Skin of body (tissue), 3 donors: ENCODE data around the gene PLEKHA4. TPM values are rescaled to one million over a fixed set of nuclear protein-coding genes. Genes with fewer than 3 reads are reported as not detected.
"Not testable (repeated sequence)": the region's sequence is repeated elsewhere in the genome, so short reads cannot be mapped to it uniquely, and the experiment has no call there.

ENCODE experiments used
- DNase-seq: peaks from one replicate; lab custom pipeline; 2025; lab: John Stamatoyannopoulos, UW
- small RNA-seq: library from RNA; depleted of rRNA; stranded (forward); fragments of <200 nt; gene quantifications from one replicate; pipeline ENCODE3, GENCODE V24; 2014; ENCODE audit warnings: low replicate concordance
- total RNA-seq: library from RNA; depleted of rRNA; stranded (reverse); fragments of >200 nt; gene quantifications from one replicate; pipeline ENCODE4 v1.2.3, GENCODE V29; 2014

Gene PLEKHA4
- total RNA-seq, 1 donor from 2014 or later, result 8.4 TPM

DNA sequence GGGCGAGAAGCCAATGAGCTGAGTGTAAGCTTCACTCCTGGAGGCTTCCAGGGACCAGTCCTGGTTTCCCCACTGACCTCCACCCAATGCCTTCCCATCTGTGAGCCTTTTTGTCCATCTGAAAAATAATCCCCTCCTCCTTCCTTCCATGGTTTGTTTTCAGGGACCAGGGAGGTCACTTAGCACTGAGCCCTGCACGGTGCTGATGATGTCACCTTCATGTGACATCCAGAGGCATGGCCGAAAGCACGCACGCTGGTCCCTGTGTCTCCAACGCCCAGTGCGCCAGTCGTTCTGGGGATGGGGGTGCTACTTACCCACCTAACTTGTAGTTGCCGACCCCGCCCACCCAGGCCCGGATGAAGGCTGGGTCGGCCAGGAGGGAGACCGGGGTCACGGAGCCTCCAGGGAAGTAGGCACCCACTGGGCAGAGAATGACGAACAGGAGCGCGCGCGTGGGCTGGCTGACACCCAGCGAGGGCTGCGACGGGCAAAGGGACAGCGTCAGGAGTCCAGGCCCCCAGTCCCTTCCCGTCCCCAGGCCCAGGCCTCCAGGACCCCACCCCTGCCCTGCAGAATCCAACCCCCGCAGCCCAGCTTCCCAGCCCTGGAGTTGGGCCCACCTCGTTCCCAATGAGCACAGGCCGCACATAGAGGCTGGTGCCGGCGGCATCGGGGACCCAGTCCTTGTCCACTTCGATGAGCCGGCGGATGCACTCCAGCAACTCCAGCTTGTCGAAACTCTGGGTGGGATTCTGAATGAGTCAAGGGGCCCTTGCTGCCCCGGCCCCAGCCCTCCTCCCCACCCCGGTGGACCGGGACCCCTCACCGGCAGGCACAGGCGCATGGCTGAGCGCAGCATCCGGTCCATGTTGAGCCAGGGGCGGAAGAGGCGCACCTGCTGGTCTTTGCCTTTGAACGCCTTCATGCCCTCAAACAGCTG is 68.8 kb downstream of the PLEKHA4 start:
- DNase-seq, result no peak

DNA sequence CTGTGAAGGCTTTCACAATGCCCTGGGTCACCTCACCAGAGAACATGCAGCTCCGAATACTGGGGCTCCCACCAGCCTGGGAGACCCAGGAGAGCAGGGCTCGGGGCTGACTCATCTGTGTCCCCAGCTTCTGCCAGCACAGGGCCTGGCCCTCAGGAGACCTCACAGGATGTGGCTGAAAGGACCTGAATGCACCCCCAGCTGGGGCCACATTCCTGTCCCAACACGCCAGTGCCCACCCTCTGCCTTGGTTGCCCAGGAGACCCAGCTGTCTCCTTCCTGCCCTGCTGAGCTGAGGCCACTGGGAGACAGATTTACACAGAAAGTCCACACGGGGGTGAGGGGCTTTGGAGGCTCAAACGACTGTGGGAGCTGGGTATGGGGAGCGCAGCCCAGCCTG is 69.5 kb downstream of the PLEKHA4 start:
- no peak for DNase-seq

DNA sequence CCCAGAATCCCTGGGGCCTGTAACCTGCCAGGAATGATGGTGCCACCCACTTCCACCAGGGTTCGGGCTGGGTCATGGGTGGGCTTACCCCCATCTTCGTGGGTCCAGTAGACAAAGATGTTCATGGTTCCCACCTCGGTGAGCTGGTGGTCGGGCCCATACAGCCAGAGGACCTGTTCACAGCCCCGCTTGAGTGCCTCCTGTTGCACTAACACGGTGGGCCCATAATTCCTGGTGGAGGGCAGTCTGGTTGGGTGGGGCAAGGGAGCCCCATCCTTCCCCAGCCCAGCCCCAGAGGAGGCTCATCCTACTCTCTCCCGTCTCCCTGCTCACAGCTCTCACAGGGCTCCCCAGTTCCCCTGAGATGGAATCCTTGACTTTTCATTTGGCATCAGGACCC is 71.3 kb downstream of the PLEKHA4 start:
- no peak for DNase-seq

DNA sequence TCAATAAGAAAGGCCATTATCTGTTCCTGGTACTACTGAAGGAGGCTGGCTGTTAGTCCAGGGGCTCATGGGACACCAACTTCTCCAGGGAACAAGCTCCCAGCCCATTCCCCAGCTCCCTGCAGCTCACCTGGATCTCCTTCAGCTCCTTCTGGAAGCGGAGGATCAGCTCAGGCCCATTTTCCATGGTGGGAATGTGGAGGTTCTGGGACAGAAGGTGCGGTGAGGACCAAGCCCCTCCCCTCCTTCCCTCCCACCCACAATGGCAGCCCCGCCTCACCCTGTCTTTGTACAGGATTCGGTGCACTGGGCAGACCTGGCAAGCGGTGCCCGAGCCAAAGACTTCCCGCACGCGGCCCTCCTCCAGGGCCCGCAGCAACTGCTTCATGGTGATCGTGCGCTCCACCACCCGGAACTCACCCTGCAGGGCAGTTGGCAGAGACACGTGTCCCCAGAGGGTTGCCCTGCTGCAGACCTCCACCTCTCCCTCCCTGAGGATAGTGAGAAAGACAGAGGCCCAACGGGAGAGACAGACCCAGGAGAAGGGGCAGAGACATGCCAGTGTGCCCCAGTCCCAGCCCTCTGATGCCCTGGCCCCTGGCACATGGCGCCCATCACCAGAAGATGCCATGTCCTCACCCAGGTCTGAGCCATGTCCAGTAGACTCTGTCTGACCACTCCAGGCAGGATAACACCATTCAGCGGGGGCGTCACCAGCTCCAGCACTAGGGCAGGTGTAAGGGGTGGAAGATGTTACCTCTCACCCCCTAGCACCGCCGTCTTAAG is 71.9 kb downstream of the PLEKHA4 start:
- no peak for DNase-seq

DNA sequence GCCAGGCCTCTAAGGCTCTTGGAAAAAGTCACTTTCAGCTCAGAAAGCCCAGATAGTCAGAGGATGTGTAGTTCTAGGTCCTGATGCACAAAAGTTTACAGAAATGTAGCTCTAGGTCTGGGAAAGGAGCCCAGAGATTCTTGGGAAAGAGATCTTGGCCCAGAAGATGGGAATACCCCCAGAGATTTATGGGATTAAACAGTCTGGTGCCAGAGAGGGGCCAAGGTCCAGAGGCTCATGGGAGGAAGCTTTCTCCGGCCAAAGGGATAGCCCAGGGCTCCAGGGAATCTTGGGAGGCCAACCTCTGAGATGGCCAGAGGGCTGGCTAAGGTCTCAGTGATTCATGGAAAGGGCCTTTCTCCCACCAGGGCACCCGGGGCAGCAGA is 72.7 kb downstream of the PLEKHA4 start:
- peak; percentile 74 for DNase-seq

DNA sequence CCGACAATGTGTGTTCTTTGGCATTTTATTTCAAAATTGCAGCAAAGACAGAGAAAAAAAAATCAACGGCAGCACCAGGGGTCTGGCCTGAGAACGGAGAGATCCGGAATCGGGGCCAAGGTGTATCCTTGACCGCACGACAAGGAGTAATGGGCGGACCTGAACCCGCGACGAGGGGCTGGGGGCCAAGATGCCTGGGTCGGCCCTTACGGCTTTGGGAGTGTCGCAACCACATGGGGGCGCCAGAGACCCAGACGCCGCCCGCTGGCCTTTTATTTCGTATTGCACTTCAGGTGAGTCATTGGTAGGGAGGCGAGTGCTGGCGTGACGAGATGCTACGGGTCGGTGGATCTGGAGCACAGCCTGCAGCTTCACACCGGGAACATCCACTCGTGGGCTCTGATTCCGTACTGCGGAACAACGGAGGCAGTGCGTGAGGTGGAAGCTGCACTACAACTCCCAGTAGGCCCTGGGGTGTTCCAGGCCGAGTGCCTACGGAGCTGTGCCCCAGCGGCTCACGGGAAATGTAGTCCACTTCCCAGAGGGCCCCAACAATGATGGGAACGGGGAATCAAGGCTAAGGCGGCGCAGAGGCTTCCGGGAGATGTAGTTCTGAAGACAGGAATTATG is 73.2 kb downstream of the PLEKHA4 start:
- peak; percentile 97 for DNase-seq

DNA sequence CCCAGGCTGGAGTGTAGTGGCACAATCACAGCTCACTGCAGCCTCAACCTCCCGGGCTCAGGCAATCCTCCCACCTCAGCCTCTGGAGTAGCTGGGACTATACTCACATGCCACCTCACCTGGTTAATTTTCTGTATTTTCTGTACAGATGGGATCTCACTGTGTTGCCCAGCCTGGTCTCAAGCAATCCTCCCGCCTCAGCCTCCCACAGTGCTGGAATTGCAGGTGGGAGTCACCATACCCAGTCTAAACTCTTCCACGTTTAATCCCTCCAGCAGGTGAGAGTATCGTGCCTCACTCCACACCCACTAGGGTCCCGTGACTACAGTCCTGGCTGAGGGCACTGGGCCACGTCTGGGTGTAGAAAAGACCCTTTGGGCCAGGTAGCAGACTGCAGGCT is 74.1 kb downstream of the PLEKHA4 start:
- DNase-seq, result no peak

DNA sequence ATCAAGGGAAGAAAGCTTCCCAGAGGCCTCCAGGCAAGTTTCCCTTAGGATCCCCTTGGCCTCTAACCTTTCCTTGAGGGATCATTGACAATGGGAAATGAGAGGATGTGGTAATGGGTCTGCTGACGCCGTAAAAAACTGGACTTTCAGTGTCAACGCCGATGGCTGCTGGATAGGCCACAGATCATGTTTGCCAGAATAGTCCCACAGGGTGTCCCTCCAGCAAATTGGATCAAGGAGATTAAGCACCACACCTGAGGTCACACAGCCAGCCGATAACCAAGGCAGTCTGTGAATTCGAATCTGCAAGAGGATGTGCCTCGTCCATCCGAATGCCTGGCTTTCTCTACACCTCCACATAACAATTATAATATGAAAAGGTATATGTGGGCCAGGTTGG is 75.1 kb downstream of the PLEKHA4 start:
- no peak for DNase-seq

DNA sequence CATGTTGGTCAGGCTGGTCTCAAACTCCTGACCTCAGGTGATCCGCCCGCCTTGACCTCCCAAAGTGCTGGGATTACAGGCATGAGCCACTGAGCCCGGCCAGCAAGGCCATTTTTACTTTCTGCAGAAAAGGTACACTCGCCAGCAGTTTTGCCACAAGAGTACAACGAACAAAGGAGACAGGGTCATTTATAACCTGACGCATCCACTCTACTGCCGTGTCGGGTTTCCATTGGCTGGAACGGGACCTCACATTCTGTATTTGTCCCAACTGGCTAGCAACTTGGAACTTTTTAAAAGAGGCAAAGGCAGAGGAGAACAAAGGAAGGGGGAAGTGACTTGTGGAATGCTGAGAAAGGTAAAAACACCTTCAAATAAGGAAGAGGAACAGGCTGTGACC is 81.1 kb downstream of the PLEKHA4 start:
- not testable (repeated sequence) for DNase-seq

Small RNA genes within 50 kb of the gene (small RNA-seq; reads per million reads assigned to genes)
- not detected for gene RNU6-317P

Other genes starting within 250 kb of the PLEKHA4 start
- 1,454 TPM for gene RPL18, start 249.4 kb downstream of the PLEKHA4 start, total RNA-seq
- 4.6 TPM for gene SPHK2, start 249.1 kb downstream of the PLEKHA4 start, total RNA-seq
- gene DBP, start 231.2 kb downstream of the PLEKHA4 start, total RNA-seq, result 5.7 TPM
- gene CA11, start 222.4 kb downstream of the PLEKHA4 start, total RNA-seq, result 2.3 TPM
- 0.30 TPM for gene NTN5, start 195.6 kb downstream of the PLEKHA4 start, total RNA-seq
- gene FUT2, start 172.6 kb downstream of the PLEKHA4 start, total RNA-seq, result 0.59 TPM
- gene MAMSTR, start 148.9 kb downstream of the PLEKHA4 start, total RNA-seq, result 1.7 TPM
- gene RASIP1, start 128.0 kb downstream of the PLEKHA4 start, total RNA-seq, result 6.5 TPM
- gene IZUMO1, start 121.7 kb downstream of the PLEKHA4 start, total RNA-seq, result 0.10 TPM
- gene FUT1, start 116.0 kb downstream of the PLEKHA4 start, total RNA-seq, result 2.9 TPM
- not detected for gene FGF21, start 113.1 kb downstream of the PLEKHA4 start, total RNA-seq
- gene BCAT2, start 57.6 kb downstream of the PLEKHA4 start, total RNA-seq, result 19.0 TPM
- gene HSD17B14, start 32.1 kb downstream of the PLEKHA4 start, total RNA-seq, result 3.4 TPM
- gene PPP1R15A, start 3.8 kb upstream of the PLEKHA4 start, total RNA-seq, result 58.4 TPM
- 0.10 TPM for gene TULP2, start 30.1 kb upstream of the PLEKHA4 start, total RNA-seq
- 97.8 TPM for gene NUCB1, start 31.7 kb upstream of the PLEKHA4 start, total RNA-seq
- not detected for gene DHDH, start 65.1 kb upstream of the PLEKHA4 start, total RNA-seq
- 22.9 TPM for gene BAX, start 86.3 kb upstream of the PLEKHA4 start, total RNA-seq
- 828 TPM for gene FTL, start 96.7 kb upstream of the PLEKHA4 start, total RNA-seq
- 42.4 TPM for gene GYS1, start 124.7 kb upstream of the PLEKHA4 start, total RNA-seq
- gene RUVBL2, start 125.3 kb upstream of the PLEKHA4 start, total RNA-seq, result 58.9 TPM
- not detected for gene LHB, start 148.5 kb upstream of the PLEKHA4 start, total RNA-seq
- not detected for gene CGB3, start 155.7 kb upstream of the PLEKHA4 start, total RNA-seq
- gene CGB2, start 163.3 kb upstream of the PLEKHA4 start, total RNA-seq, result not detected
- not detected for gene CGB1, start 168.3 kb upstream of the PLEKHA4 start, total RNA-seq
- gene CGB5, start 175.2 kb upstream of the PLEKHA4 start, total RNA-seq, result not detected
- gene CGB8, start 180.5 kb upstream of the PLEKHA4 start, total RNA-seq, result not detected
- 0.49 TPM for gene CGB7, start 189.1 kb upstream of the PLEKHA4 start, total RNA-seq
- 1.9 TPM for gene NTF4, start 196.2 kb upstream of the PLEKHA4 start, total RNA-seq
- 0.79 TPM for gene KCNA7, start 204.1 kb upstream of the PLEKHA4 start, total RNA-seq
- 121 TPM for gene SNRNP70, start 216.8 kb upstream of the PLEKHA4 start, total RNA-seq
- 8.6 TPM for gene LIN7B, start 245.8 kb upstream of the PLEKHA4 start, total RNA-seq